H1 (cell line): Measurements from ENCODE around the gene F10. TPM values are rescaled to one million over a fixed set of nuclear protein-coding genes. Genes with fewer than 3 reads are reported as not detected.

Source experiments
- CTCF ChIA-PET: fragments of 300-600 bp; sonication (Branson Sonifier 250); formaldehyde crosslinking; loops from one replicate; lab custom pipeline; 2021; ENCODE audit not compliant: partially characterized antibody; lab: Charles Lee
- POLR2A ChIA-PET: fragments of 300-600 bp; sonication (Branson Sonifier 250); formaldehyde crosslinking; loops from one replicate; lab custom pipeline; 2021; ENCODE audit warnings: inconsistent platforms; ENCODE audit not compliant: partially characterized antibody; lab: Charles Lee
- DNase-seq, 2 experiments: peaks; one replicate each; pipeline versions ENCODE4 v3.0.0 to v3.0.0-alpha.2; 2010 to 2022; ENCODE audit warnings: low spot score in 2 of 2, low read depth in 1 of 2, mixed read lengths in 1 of 2
- FAIRE-seq: peaks from 2 replicates; lab custom pipeline; 2011; peaks lifted over from hg19 to GRCh38; lab: Jason Lieb, UNC
- H2AFZ ChIP-seq: 2 replicates; pipeline ENCODE4 v1.8.1; 2012; ENCODE audit warnings: low read length, inconsistent platforms
- H2AK5ac ChIP-seq: 2 replicates; pipeline ENCODE4 v1.6.1; 2013; ENCODE audit warnings: low read depth, low read length
- H2BK120ac ChIP-seq: replicated peaks from 2 replicates; pipeline ENCODE3; 2013; ENCODE audit warnings: low read depth, low read length, inconsistent platforms
- H2BK12ac ChIP-seq: 2 replicates; pipeline ENCODE4 v1.6.1; 2013; ENCODE audit warnings: low read depth, low read length
- H2BK15ac ChIP-seq: 2 replicates; pipeline ENCODE4 v1.6.1; 2013; ENCODE audit warnings: low read length
- H2BK20ac ChIP-seq: 2 replicates; pipeline ENCODE4 v1.6.1; 2013; ENCODE audit warnings: low read length
- H2BK5ac ChIP-seq: 2 replicates; pipeline ENCODE4 v1.6.1; 2013; ENCODE audit warnings: low read depth, low read length
- H3K14ac ChIP-seq: 2 replicates; pipeline ENCODE4 v1.6.1; 2013; ENCODE audit warnings: inconsistent platforms; ENCODE audit not compliant: insufficient read length
- H3K18ac ChIP-seq: 2 replicates; pipeline ENCODE4 v1.6.1; 2013; ENCODE audit warnings: low read length; ENCODE audit errors: extremely low read depth
- H3K23ac ChIP-seq: 2 replicates; pipeline ENCODE4 v1.6.1; 2013; ENCODE audit warnings: inconsistent platforms; ENCODE audit not compliant: insufficient read length
- H3K23me2 ChIP-seq: 2 replicates; pipeline ENCODE4 v1.6.1; 2013; ENCODE audit warnings: low read depth, low read length
- H3K27ac ChIP-seq: 2 replicates; pipeline ENCODE4 v1.6.1; 2011; ENCODE audit warnings: low read depth, low read length, inconsistent platforms
- H3K27me3 ChIP-seq, 4 experiments: replicated peaks in 1 of 4; 1 replicate in 1 of 4; 2 replicates in 3 of 4; pipeline versions ENCODE4 v1.6.1 to v1.8.1; 2011 to 2013; ENCODE audit warnings: low read length in 3 of 4, mild to moderate bottlenecking in 3 of 4, inconsistent platforms in 2 of 4, mixed read lengths in 2 of 4, moderate library complexity in 1 of 4; ENCODE audit not compliant: control insufficient read depth in 3 of 4, insufficient read depth in 3 of 4; ENCODE audit errors: extremely low read depth in 1 of 4
- H3K36me3 ChIP-seq, 4 experiments: 2 replicates each; pipeline versions ENCODE4 v1.6.1 to v1.8.1; 2011 to 2013; ENCODE audit warnings: mild to moderate bottlenecking in 4 of 4, low read length in 3 of 4, moderate library complexity in 2 of 4, control low read depth in 1 of 4, inconsistent platforms in 1 of 4; ENCODE audit not compliant: insufficient read depth in 4 of 4, control insufficient read depth in 2 of 4
- H3K4ac ChIP-seq: replicated peaks from 2 replicates; pipeline ENCODE3; 2013; ENCODE audit warnings: low read length, low read depth, mixed read lengths, inconsistent platforms; ENCODE audit not compliant: insufficient read length
- H3K4me1 ChIP-seq, 4 experiments: replicated peaks in 1 of 4; 1 replicate in 1 of 4; 2 replicates in 3 of 4; pipeline versions ENCODE4 v1.6.1 to v1.8.1; 2011 to 2013; ENCODE audit warnings: low read length in 3 of 4, inconsistent platforms in 2 of 4, mixed read lengths in 1 of 4; ENCODE audit not compliant: insufficient read depth in 4 of 4, control insufficient read depth in 3 of 4
- H3K4me2 ChIP-seq, 2 experiments: 2 replicates each; pipeline versions ENCODE4 v1.6.1 to v1.8.1; 2011 to 2013; ENCODE audit warnings: low read depth in 2 of 2, low read length in 2 of 2, control low read depth in 1 of 2, inconsistent platforms in 1 of 2, mild to moderate bottlenecking in 1 of 2; ENCODE audit not compliant: insufficient read depth in 1 of 2
- H3K4me3 ChIP-seq, 4 experiments: fragments of 200-600, 300-600 bp in 1 of 4; sonication (generic), shearing (Covaris generic), sonication (Bioruptor Twin) in 1 of 4; 2 replicates each; pipeline versions ENCODE4 v1.5.1 to v1.8.1; 2011 to 2016; ENCODE audit warnings: low read length in 4 of 4, low read depth in 3 of 4, control low read depth in 2 of 4, inconsistent platforms in 2 of 4, mild to moderate bottlenecking in 2 of 4, mixed read lengths in 1 of 4, moderate library complexity in 1 of 4; ENCODE audit not compliant: insufficient read depth in 2 of 4; ENCODE audit errors: extremely low read depth in 1 of 4
- H3K56ac ChIP-seq: replicated peaks from 2 replicates; pipeline ENCODE3; 2013; ENCODE audit warnings: low read depth, mild to moderate bottlenecking, mixed read lengths, low read length, inconsistent platforms; ENCODE audit not compliant: insufficient read length
- H3K79me1 ChIP-seq: 2 replicates; pipeline ENCODE4 v1.6.1; 2013; ENCODE audit warnings: low read depth, low read length, control low read depth
- H3K79me2 ChIP-seq, 2 experiments: 2 replicates each; pipeline versions ENCODE4 v1.6.1 to v1.8.1; 2012 to 2013; ENCODE audit warnings: low read length in 2 of 2, mild to moderate bottlenecking in 2 of 2, inconsistent platforms in 1 of 2; ENCODE audit not compliant: insufficient read depth in 2 of 2, control insufficient read depth in 1 of 2
- H3K9ac ChIP-seq, 4 experiments: replicated peaks in 1 of 4; 1 replicate in 1 of 4; 2 replicates in 3 of 4; pipeline versions ENCODE4 v1.6.1 to v1.8.1; 2011 to 2013; ENCODE audit warnings: low read depth in 3 of 4, low read length in 3 of 4, control low read depth in 2 of 4, mild to moderate bottlenecking in 2 of 4, moderate library complexity in 2 of 4, inconsistent platforms in 1 of 4; ENCODE audit errors: extremely low read depth in 1 of 4
- H3K9me3 ChIP-seq, 2 experiments: 2 replicates each; pipeline versions ENCODE4 v1.6.1 to v1.8.1; 2012 to 2013; ENCODE audit warnings: mild to moderate bottlenecking in 2 of 2, moderate library complexity in 2 of 2, control low read depth in 1 of 2, inconsistent platforms in 1 of 2, low read depth in 1 of 2, low read length in 1 of 2, mixed read lengths in 1 of 2; ENCODE audit not compliant: insufficient read depth in 2 of 2
- H4K20me1 ChIP-seq, 2 experiments: replicated peaks in 1 of 2; 2 replicates each; pipeline versions ENCODE3 to v1.8.1; 2011 to 2013; ENCODE audit warnings: inconsistent platforms in 2 of 2, low read length in 2 of 2, mild to moderate bottlenecking in 1 of 2; ENCODE audit not compliant: insufficient read depth in 2 of 2, control insufficient read depth in 1 of 2
- H4K5ac ChIP-seq: 2 replicates; pipeline ENCODE4 v1.6.1; 2013; ENCODE audit warnings: low read length, low read depth, mixed read lengths, inconsistent platforms; ENCODE audit not compliant: insufficient read length
- H4K8ac ChIP-seq: 2 replicates; pipeline ENCODE4 v1.8.0; 2013; ENCODE audit warnings: mild to moderate bottlenecking, moderate library complexity, low read length, inconsistent platforms; ENCODE audit not compliant: insufficient read depth; ENCODE audit errors: extremely low read depth
- H4K91ac ChIP-seq: replicated peaks from 2 replicates; pipeline ENCODE3; 2013; ENCODE audit warnings: low read length, mixed read lengths, inconsistent platforms; ENCODE audit not compliant: insufficient read length
- BCL11A ChIP-seq, 2 experiments: IDR thresholded peaks; one replicate each; pipeline ENCODE4 v1.6.1; 2011; ENCODE audit warnings: low read depth in 2 of 2, low read length in 2 of 2, mild to moderate bottlenecking in 2 of 2
- CREB1 ChIP-seq: IDR thresholded peaks from 2 replicates; pipeline ENCODE4 v1.6.1; 2012; ENCODE audit warnings: inconsistent platforms
- POU5F1 ChIP-seq: IDR thresholded peaks from 2 replicates; pipeline ENCODE4 v1.6.1; 2011; ENCODE audit warnings: low read depth, mild to moderate bottlenecking, low read length, moderate library complexity
- RAD21 ChIP-seq, 2 experiments: IDR thresholded peaks in 1 of 2; conservative IDR thresholded peaks in 1 of 2; 2 replicates each; pipeline ENCODE4 v1.6.1; 2011; ENCODE audit warnings: low read depth in 2 of 2, low read length in 2 of 2, improper control_type of control experiment in 1 of 2, inconsistent platforms in 1 of 2, mild to moderate bottlenecking in 1 of 2, moderate library complexity in 1 of 2
- RFX5 ChIP-seq: IDR thresholded peaks from 2 replicates; pipeline ENCODE4 v1.6.1; 2011; ENCODE audit warnings: low read depth, low read length, improper control_type of control experiment, borderline replicate concordance
- SIN3A ChIP-seq, 2 experiments: IDR thresholded peaks in 1 of 2; conservative IDR thresholded peaks in 1 of 2; 2 replicates each; pipeline ENCODE4 v1.6.1; 2011 to 2012; ENCODE audit warnings: low read length in 2 of 2, improper control_type of control experiment in 1 of 2, low read depth in 1 of 2, mild to moderate bottlenecking in 1 of 2
- SIRT6 ChIP-seq: IDR thresholded peaks from one replicate; pipeline ENCODE4 v1.7.1; 2012; ENCODE audit warnings: low read length, inconsistent platforms
- SP4 ChIP-seq: IDR thresholded peaks from 2 replicates; pipeline ENCODE4 v1.6.1; 2012; ENCODE audit warnings: low read length, inconsistent platforms
- SRF ChIP-seq: IDR thresholded peaks from 2 replicates; pipeline ENCODE4 v1.6.1; 2011; ENCODE audit warnings: mild to moderate bottlenecking, low read depth, low read length, moderate library complexity
- SUZ12 ChIP-seq: fragments of 200-600 bp; sonication (generic); IDR thresholded peaks from 2 replicates; pipeline ENCODE4 v1.6.1; 2012; ENCODE audit warnings: mild to moderate bottlenecking, inconsistent platforms, low read length, moderate library complexity, mixed read lengths
- WGBS, 2 experiments: shearing (Covaris generic) in 1 of 2; methylation state at CpG; one replicate each; pipeline versions ENCODE4 v1.1.6 to v1.1.7; 2013 to 2015; ENCODE audit warnings: low lambda C conversion rate in 2 of 2, mixed read lengths in 2 of 2, inconsistent platforms in 1 of 2, low coverage in 1 of 2, missing lambda C conversion rate in 1 of 2; ENCODE audit not compliant: insufficient replicate concordance in 2 of 2, insufficient coverage in 1 of 2, insufficient read length in 1 of 2; ENCODE audit errors: extremely low coverage in 1 of 2, missing lambda C conversion rate in 1 of 2; 5-methylcytosine and 5-hydroxymethylcytosine counted together
- polyA plus RNA-seq, 7 experiments: library from polyadenylated mRNA; depleted of rRNA in 3 of 7; stranded (reverse) in 5 of 7; unstranded in 2 of 7; fragments of >200 nt in 5 of 7; fragments of 200-250 nt in 2 of 7; gene quantifications; 1 replicate in 5 of 7; 2 replicates in 1 of 7; 4 replicates in 1 of 7; pipeline versions ENCODE4 v1.2.1 to v1.2.3, GENCODE V29; 2011 to 2013; ENCODE audit warnings: missing spikeins in 2 of 7, mixed read lengths in 2 of 7
- total RNA-seq: library from RNA; stranded (reverse); fragmentation: NEBNext Ultra II Directional; extraction: Animal tissue kit (Norgen Biotek cat#: 25700); gene quantifications from 2 replicates; pipeline ENCODE4 v1.2.1, GENCODE V29; 2021

Gene F10
- total and polyA plus RNA-seq, 2 of the 8 experiments (the other 6 are each of a cell fraction or from before 2014, with no cell fraction given): 2.0 to 4.2 TPM

GRCh38 chr13:113166266-113166665 is 43.7 kb downstream of the F10 start:
- H3K27ac ChIP-seq: no peak overlapping the region
- no peaks in the 10 kb centered on the region for H3K23me2 ChIP-seq
- H3K79me1 ChIP-seq: no peaks in the 10 kb centered on the region
- no peak overlapping the region for H2BK20ac ChIP-seq
- peaks cover 0 to 14% (median 4%) of the 10 kb centered on the region in 4 experiments; a peak in 4 of 8 replicates for H3K36me3 ChIP-seq
- H3K9me3 ChIP-seq: no peaks in the 10 kb centered on the region
- no peaks in the 10 kb centered on the region for H3K27me3 ChIP-seq
- WGBS, 2 experiments: 95% methylated on average over 10 of the region's 10 CpGs; no CpG with 5 or more reads in 1 of the 2 experiments
- no peaks in the 10 kb centered on the region for H3K79me2 ChIP-seq
- H3K56ac ChIP-seq: no peak overlapping the region
- H2AFZ ChIP-seq: no peak overlapping the region
- no peak overlapping the region for H3K14ac ChIP-seq
- no peaks in the 10 kb centered on the region for H4K20me1 ChIP-seq
- no peak for DNase-seq
- no peak overlapping the region for H2BK5ac ChIP-seq
- H2BK12ac ChIP-seq: no peak overlapping the region
- no peak overlapping the region for H3K4me2 ChIP-seq
- H3K4me1 ChIP-seq: peaks cover 0 to 12% (median 3%) of the 10 kb centered on the region in 4 experiments; a peak in 5 of 7 replicates
- no peak overlapping the region for H3K4me3 ChIP-seq
- H4K8ac ChIP-seq: no peak overlapping the region
- no peak for FAIRE-seq
- no peak overlapping the region for H2BK15ac ChIP-seq
- no peak overlapping the region for H4K91ac ChIP-seq
- H3K18ac ChIP-seq: no peak overlapping the region
- no peak overlapping the region for H3K4ac ChIP-seq
- H3K23ac ChIP-seq: no peak overlapping the region
- ChIA-PET POLR2A (interaction anchor here (1.2 to 2.5 kb wide), 2 partner anchors 13 to 43 kb away, joined by 3 to 7 read pairs; partner anchors contain the start of genes CUL4A and PCID2), CTCF (no interaction called here)
- H2AK5ac ChIP-seq: no peak overlapping the region
- H4K5ac ChIP-seq: no peak overlapping the region
- no peak overlapping the region for H3K9ac ChIP-seq
- no peak overlapping the region for H2BK120ac ChIP-seq
- TF ChIP-seq RAD21 (IDR thresholded peaks at IDR 0.05 in 1 of 2, conservative IDR thresholded peaks at IDR 0.05 in 1 of 2; ENCODE audit: low read depth in 2 of 2, low read length in 2 of 2) (no peak), CREB1 (no peak), SIRT6 (no peak), POU5F1 (no peak), SRF (no peak), BCL11A (IDR thresholded peaks at IDR 0.05; ENCODE audit: low read depth in 2 of 2, low read length in 2 of 2) (no peak), RFX5 (no peak), SIN3A (conservative IDR thresholded peaks at IDR 0.05 in 1 of 2, IDR thresholded peaks at IDR 0.05 in 1 of 2; ENCODE audit: low read depth in 1 of 2, low read length in 2 of 2) (no peak), SP4 (no peak), SUZ12 (no peak)
